K562 (cell line): Measurements from ENCODE around the gene IL12RB2.

Source experiments
- CREBBP ChIP-seq: IDR thresholded peaks from one replicate; pipeline ENCODE4 v1.6.1; 2012; ENCODE audit warnings: low read depth, mild to moderate bottlenecking, control low read depth, inconsistent platforms, low read length
- RBM14 ChIP-seq: fragments of 200-400 bp; formaldehyde crosslinking; IDR thresholded peaks from 2 replicates; pipeline ENCODE4 v1.6.1; 2018; ENCODE audit warnings: low read depth, mild to moderate bottlenecking, low read length, moderate library complexity, borderline replicate concordance; ENCODE audit not compliant: insufficient read depth
- TARDBP ChIP-seq: fragments of 450-650 bp; IDR thresholded peaks from 2 replicates; pipeline ENCODE4 v1.6.1; 2016
- TF ChIP-seq, protein P1 (sequence below): fragments of 250-450 bp; sonication (Bioruptor Pico); IDR thresholded peaks from 2 replicates; pipeline ENCODE4 v1.5.0; 2022; ENCODE audit warnings: mild to moderate bottlenecking
- TF ChIP-seq, protein P2 (sequence below): sonication (generic); formaldehyde crosslinking; IDR thresholded peaks from 2 replicates; pipeline ENCODE4 v1.9.0; 2022; ENCODE audit warnings: mild to moderate bottlenecking, missing genetic modification reagents
- TF ChIP-seq, protein P3 (sequence below), 3 experiments: IDR thresholded peaks in 2 of 3; conservative IDR thresholded peaks in 1 of 3; 2 replicates each; pipeline ENCODE4 v1.5.1; 2011 to 2012; ENCODE audit warnings: low read length in 3 of 3, mild to moderate bottlenecking in 3 of 3, control low read depth in 2 of 3, improper control_type of control experiment in 1 of 3, inconsistent platforms in 1 of 3, low read depth in 1 of 3, mixed read lengths in 1 of 3, moderate library complexity in 1 of 3; ENCODE audit not compliant: insufficient read depth in 2 of 3
- TF ChIP-seq, protein P4 (sequence below): IDR thresholded peaks from 2 replicates; pipeline ENCODE4 v1.6.1; 2016; ENCODE audit warnings: missing genetic modification characterization, missing compliant biosample characterization

DNA sequence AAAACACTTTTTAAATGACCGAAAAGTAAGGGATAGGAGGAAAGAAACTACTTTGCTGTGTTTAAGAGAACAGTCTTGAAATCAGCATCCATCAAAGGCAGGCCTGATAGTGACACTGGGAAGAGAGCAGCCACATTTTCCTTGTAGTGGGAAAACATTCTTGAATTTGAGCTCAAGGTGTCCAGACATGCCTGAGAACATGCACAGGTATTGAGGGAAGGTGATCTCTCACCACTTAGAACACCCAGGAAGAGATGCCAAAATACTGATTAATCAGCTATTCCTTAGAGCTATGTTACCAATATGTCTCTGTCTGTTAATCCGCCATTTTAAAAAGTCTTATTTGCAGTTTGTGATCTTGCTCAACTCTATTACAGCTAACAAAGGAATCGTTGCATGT, 25.9 kb downstream of the IL12RB2 start:
- TF ChIP-seq, protein P1, sequence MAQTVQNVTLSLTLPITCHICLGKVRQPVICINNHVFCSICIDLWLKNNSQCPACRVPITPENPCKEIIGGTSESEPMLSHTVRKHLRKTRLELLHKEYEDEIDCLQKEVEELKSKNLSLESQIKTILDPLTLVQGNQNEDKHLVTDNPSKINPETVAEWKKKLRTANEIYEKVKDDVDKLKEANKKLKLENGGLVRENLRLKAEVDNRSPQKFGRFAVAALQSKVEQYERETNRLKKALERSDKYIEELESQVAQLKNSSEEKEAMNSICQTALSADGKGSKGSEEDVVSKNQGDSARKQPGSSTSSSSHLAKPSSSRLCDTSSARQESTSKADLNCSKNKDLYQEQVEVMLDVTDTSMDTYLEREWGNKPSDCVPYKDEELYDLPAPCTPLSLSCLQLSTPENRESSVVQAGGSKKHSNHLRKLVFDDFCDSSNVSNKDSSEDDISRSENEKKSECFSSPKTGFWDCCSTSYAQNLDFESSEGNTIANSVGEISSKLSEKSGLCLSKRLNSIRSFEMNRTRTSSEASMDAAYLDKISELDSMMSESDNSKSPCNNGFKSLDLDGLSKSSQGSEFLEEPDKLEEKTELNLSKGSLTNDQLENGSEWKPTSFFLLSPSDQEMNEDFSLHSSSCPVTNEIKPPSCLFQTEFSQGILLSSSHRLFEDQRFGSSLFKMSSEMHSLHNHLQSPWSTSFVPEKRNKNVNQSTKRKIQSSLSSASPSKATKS (CRISPR knock-in tag), result no peak
- no peak for TF ChIP-seq CREBBP
- TF ChIP-seq, protein P2, sequence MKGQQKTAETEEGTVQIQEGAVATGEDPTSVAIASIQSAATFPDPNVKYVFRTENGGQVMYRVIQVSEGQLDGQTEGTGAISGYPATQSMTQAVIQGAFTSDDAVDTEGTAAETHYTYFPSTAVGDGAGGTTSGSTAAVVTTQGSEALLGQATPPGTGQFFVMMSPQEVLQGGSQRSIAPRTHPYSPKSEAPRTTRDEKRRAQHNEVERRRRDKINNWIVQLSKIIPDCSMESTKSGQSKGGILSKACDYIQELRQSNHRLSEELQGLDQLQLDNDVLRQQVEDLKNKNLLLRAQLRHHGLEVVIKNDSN, result no peak
- TF ChIP-seq, protein P3, sequence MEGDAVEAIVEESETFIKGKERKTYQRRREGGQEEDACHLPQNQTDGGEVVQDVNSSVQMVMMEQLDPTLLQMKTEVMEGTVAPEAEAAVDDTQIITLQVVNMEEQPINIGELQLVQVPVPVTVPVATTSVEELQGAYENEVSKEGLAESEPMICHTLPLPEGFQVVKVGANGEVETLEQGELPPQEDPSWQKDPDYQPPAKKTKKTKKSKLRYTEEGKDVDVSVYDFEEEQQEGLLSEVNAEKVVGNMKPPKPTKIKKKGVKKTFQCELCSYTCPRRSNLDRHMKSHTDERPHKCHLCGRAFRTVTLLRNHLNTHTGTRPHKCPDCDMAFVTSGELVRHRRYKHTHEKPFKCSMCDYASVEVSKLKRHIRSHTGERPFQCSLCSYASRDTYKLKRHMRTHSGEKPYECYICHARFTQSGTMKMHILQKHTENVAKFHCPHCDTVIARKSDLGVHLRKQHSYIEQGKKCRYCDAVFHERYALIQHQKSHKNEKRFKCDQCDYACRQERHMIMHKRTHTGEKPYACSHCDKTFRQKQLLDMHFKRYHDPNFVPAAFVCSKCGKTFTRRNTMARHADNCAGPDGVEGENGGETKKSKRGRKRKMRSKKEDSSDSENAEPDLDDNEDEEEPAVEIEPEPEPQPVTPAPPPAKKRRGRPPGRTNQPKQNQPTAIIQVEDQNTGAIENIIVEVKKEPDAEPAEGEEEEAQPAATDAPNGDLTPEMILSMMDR (IDR thresholded peaks at IDR 0.05 in 2 of 3, conservative IDR thresholded peaks at IDR 0.05 in 1 of 3; ENCODE audit: insufficient read depth in 2 of 3, low read depth in 1 of 3, low read length in 3 of 3), result no peak
- TF ChIP-seq, protein P4, sequence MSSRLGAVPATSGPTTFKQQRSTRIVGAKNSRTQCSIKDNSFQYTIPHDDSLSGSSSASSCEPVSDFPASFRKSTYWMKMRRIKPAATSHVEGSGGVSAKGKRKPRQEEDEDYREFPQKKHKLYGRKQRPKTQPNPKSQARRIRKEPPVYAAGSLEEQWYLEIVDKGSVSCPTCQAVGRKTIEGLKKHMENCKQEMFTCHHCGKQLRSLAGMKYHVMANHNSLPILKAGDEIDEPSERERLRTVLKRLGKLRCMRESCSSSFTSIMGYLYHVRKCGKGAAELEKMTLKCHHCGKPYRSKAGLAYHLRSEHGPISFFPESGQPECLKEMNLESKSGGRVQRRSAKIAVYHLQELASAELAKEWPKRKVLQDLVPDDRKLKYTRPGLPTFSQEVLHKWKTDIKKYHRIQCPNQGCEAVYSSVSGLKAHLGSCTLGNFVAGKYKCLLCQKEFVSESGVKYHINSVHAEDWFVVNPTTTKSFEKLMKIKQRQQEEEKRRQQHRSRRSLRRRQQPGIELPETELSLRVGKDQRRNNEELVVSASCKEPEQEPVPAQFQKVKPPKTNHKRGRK (tag), result no peak
- TF ChIP-seq RBM14, result no peak
- no peak for TF ChIP-seq TARDBP
